HG03460 (cell line): Measurements from ENCODE around the gene C1QL4.
"Not testable (repeated sequence)": the region's sequence is repeated elsewhere in the genome, so short reads cannot be mapped to it uniquely, and the experiment has no call there.

ENCODE experiments used
- ATAC-seq: cut with Tn5 transposase; IDR thresholded peaks from one replicate; pipeline ENCODE4 v1.9.1; 2021; ENCODE audit not compliant: unreplicated experiment

C1QL4 gene

DNA sequence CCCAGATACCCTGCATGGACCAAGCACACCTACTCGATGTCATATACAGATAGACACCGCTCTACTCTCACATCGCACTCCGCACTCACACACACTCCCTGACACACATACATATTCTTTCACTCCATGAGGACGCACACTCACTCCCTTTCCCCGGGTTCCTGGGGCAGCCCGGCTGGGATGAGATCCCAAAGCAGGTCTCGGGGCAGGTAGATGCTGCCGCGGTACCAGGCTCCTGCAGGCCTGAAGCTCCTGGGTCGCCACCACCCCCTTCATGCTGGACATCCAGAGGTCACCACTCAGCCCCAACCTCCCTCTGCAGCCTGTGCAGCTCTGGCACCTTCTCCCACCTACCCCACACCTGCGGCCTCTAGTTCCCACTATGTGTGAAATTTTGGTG lies 2.3 kb downstream of the C1QL4 start:
- ATAC-seq, result no peak

DNA sequence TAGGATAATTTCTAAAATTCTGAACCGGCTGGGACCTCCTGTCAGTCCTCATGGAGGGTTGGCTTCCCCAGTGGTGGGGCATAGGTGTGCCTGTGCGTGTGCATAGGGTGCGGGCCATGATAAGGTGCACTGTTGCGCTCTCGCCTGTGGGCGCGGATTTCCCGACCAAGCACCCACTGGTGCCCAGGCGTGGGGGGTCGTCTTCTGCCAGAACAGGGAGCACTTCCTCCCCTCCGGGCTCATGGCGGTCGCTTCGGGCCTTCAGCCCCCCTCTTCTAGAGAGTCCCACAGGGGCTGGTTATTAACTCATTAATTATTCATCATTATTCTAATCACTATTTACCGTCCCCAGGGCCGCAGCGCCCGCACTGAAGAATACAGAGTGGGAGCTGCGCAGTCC lies 2.8 kb downstream of the C1QL4 start:
- ATAC-seq, result no peak

DNA sequence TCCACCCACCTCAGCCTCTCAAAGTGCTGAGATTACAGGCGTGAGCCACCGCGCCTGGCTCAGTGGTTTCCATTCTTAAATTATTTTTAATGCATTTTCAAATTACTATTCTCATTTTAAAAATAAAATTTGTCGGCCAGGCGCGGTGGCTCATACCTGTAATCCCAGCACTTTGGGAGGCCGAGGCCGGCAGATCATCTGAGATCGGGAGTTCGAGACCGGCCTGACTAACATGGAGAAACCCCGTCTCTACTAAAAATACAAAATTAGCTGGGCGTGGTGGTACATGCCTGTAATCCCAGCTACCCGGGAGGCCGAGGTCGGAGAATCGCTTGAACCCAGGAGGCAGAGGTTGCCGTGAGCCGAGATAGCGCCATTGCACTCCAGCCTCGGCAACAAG lies 3.2 kb downstream of the C1QL4 start:
- not testable (repeated sequence) for ATAC-seq

DNA sequence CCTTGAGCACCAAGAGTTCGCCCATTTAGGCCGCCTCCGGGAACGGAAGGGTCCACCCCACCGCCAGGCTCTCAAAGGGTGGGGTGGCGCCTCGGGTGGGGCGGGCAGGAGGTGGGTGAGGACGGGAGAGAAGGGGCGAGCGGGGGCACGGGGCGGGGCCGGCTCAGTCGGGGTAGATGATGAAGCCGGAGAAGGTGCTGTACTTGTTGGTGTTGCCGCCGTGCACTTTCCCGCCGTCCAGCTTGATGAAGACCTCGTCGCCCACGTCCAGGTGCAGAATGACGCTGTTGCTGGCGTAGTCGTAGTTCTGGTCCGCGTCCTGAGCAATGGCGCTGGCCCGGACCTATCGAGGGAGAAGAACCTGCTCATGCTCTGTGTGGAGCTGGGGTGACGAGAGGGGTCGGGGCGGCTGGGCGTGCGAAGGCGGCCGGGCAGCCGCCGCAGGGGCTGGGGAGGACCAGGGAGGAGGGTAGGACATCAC lies 4.1 kb downstream of the C1QL4 start:
- ATAC-seq, result no peak

DNA sequence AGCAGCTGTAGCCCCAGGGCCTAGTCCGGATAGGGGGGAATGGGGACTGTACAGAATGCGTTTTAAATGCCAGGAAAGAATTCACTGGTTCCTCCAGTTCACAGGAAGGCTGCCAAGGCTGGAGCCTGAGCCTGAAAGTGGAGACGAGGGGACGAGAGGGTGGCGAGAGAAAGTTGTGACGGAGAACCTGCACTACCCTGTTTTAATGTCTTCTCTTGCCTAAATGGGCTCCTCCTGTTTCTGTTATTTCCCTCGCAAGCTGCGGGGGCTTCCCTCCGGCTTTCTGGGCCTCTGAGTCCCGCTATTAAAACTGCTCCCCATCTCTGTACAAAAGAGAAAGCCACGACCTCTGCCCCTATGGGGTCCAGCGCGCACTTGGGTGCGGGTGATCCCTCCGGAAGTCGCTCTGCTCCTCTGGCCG lies 4.5 kb downstream of the C1QL4 start:
- no peak for ATAC-seq

DNA sequence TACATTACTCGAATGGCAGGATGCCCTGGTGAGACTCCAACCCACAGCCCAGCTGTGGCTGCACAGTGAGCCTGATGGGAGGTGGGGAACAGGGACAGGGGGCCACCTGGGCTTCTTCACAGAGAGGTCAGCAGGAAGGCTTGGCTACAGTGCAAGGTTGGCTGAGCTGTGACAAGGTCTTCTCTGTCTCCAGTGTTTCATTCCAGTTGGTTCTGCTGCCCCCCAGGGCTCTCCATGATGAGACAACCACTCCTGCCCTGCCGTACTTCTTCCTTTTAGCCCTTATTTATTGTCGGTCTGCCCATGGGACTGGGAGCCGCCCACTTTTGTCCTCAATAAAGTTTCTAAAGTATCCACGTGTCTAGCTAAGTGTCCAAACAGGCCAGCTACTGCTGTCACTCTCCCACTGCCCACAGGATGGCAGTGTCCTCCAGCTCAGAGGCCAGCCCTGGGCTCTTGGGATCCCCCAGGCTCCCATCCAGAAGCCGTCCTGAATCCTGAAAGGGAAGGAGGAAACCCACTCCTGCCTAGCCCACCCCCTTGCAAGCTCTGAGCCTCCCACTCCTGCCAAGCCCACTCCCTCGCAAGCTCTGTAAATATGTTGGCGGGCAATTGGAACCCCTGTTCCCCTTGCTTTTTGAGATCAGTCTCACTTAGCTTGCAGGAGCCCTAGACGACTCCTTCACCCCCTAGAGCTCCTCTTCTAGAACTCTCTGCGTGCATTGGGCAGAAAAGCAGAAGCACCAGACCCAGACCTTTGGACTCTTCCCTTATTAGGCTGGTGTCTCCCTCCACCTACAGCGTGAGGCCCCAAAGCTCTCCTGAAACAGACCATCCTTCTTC lies 5.4 kb downstream of the C1QL4 start:
- no peak for ATAC-seq

DNA sequence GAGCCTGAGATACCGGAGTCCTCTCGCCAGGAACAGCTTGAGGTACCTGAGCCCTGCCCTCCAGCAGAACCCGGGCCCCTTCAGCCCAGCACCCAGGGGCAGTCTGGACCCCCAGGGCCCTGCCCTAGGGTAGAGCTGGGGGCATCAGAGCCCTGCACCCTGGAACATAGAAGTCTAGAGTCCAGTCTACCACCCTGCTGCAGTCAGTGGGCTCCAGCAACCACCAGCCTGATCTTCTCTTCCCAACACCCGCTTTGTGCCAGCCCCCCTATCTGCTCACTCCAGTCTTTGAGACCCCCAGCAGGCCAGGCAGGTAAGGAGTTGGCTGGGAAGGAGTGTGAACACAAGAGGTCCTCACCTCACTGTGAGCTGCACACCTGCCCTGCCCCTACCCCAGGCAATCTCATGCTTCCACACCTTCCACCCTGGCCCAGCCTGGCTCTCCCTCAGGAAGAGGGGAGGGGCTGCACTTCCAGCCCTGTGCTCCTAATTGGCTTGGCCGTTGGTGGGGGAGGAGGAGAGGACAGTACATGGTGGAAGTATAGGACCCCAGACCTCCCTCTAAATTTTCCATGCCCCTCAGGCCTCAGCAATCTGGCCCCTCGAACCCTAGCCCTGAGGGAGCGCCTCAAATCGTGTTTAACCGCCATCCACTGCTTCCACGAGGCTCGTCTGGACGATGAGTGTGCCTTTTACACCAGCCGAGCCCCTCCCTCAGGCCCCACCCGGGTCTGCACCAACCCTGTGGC lies 6.2 kb downstream of the C1QL4 start:
- ATAC-seq, result no peak

DNA sequence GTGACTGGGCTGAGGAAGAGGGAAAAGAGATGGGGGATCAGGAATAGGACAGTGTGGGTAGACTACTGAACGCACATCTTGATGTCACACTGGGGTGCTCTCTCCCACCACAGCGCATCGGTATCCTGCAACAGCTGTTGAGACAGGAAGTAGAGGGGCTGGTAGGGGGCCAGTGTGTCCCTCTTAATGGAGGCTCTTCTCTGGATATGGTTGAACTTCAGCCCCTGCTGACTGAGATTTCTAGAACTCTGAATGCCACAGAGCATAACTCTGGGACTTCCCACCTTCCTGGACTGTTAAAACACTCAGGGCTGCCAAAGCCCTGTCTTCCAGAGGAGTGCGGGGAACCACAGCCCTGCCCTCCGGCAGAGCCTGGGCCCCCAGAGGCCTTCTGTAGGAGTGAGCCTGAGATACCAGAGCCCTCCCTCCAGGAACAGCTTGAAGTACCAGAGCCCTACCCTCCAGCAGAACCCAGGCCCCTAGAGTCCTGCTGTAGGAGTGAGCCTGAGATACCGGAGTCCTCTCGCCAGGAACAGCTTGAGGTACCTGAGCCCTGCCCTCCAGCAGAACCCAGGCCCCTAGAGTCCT lies 6.9 kb downstream of the C1QL4 start:
- ATAC-seq, result no peak

DNA sequence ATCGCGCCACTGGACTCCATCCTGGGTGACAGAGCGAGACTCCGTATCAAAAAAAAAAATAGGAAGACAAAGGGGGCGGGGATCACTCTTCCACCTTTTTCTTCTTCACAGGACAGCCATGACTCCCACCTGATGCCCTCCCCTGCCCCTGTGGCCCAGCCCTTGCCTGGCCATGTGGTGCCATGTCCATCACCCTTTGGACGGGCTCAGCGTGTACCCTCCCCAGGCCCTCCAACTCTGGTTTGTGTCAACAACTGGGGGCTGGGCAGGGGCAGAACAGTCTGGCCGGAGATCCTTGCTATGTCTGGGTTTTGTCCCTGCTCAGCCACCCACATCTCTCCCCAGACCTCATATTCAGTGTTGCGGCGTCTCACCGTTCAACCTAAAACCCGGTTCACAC lies 8.2 kb downstream of the C1QL4 start:
- no peak for ATAC-seq

DNA sequence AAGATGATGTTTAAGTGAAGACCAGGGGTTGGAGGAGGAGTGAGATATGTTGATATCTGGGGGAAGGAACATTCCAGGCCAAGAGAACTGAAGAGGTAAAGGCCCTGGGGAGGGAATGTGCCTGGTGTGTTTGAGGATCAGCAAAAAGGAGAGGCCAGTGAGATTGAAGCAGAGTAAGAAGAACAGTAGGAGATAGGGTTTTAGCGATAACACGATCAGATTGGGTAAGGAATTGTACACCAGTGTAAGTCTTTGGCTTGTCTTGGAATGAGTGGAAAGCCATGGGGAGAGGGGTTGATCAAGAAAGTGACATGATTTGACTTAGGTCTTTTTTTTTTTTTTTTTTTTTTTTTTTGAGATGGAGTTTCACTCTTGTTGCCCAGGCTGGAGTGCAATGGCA lies 9.1 kb downstream of the C1QL4 start:
- no peak for ATAC-seq

DNA sequence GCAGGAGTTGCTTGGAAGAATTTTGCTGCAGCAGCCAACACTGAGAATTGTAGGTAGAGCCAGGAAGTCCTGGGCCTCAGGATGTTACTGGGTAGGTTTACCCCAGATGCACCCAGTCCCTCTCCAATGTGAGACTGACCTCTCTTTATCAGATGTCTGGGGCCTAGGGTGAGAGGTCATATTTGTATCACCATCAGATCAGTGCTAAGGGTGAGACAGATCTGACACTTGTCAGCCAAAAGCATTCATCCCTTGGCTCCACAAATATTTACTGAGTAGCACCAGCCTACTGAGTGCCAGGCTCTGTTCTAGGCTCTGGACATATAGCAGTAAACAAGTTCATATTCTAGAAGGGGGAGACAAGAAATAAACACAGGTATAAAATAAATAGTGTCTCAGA lies 9.6 kb downstream of the C1QL4 start:
- no peak for ATAC-seq

DNA sequence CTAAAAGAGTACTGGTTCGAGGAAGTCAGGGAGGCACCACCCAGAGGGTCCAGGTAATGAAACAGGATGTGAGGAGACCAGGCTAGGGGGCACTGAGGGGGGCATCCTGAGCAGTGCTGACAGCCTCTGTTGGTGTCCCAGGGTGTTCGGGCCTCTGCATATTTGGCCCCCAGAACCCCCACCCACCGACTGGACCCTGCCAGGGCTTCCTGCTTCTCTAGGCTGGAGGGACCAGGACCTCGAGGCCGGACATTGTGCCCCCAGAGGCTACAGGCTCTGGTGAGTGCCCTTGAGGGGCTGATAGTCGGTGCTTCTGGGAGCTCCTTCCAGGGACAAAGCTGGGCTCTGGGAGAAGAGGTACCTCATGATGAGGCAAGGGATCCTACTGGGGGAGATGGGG lies 11.4 kb downstream of the C1QL4 start:
- no peak for ATAC-seq

DNA sequence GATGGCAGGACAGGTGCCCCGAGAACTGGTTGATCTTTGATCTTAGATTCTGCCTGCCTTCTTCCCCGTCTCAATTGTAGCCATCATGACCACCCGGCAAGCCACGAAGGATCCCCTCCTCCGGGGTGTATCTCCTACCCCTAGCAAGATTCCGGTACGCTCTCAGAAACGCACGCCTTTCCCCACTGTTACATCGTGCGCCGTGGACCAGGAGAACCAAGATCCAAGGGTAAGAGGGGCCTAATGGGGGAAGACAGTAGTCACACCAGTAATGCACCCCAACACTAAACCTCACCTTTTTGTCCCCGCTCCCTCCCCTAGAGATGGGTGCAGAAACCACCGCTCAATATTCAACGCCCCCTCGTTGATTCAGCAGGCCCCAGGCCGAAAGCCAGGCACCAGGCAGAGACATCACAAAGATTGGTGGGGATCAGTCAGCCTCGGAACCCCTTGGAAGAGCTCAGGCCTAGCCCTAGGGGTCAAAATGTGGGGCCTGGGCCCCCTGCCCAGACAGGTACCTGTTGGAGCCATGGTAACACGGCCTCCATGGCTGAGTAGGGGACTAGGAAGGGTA lies 13.4 kb downstream of the C1QL4 start:
- ATAC-seq, result no peak

DNA sequence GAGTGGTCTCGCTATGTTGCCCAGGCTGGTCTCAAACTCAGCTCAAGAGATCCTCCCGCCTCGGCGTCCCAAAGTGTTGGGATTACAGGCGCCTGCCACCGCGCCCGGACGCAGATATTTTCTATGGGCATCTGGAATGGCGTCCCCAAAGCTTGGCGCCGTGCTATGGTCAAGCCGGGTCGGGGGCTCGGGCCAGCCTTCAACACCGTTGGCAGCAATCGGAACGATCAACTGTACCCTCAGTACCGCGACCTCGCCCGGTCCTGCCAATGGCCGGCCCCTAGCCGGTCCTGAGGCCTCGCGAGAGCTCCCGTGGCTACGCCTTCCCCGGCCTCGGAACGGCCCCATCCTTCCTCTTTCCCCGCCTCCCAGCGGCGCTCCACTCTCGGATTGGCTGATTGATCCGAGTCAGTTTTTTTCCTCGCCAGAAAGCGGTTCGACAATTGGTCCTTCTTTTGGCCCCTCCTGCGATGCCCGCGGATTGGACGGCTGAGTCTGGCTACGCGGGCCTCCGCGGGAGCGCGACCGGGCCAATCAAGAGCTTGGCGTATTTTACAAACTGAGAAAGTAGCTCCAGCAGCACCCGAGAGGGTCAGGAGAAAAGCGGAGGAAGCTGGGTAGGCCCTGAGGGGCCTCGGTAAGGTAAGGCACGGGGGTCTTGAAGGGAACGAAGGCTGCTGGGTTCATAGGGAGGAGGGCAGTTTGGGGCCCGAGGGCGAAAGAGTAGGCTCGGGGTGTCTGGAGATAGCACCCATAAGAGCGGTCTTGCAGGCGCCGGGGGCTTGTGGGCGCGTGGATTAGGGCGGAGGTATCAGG lies 14.1 kb downstream of the C1QL4 start, which contains the start of gene TROAP:
Gene TROAP, plus strand, starts transcription at position 548 of the 816 bp plus-strand sequence. CDS start 354 bp downstream, outside the sequence.
- ATAC-seq, result peak; percentile 98

DNA sequence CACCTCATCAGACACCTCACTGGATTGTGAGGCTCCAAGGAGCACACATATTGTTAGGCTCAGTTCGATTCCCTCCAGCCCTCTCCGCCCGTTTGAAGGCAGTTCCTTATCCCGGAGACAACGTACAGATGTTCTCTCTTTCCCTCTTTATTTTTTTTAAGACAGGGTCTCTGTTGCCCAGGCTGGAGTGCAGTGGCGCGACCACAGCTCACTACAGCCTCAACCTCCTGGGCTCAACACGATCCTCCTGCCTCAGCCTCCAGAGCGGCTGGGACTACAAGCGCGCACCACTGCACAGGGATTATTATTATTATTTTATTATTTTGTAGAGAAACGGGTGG lies 14.7 kb downstream of the C1QL4 start:
- no peak for ATAC-seq

DNA sequence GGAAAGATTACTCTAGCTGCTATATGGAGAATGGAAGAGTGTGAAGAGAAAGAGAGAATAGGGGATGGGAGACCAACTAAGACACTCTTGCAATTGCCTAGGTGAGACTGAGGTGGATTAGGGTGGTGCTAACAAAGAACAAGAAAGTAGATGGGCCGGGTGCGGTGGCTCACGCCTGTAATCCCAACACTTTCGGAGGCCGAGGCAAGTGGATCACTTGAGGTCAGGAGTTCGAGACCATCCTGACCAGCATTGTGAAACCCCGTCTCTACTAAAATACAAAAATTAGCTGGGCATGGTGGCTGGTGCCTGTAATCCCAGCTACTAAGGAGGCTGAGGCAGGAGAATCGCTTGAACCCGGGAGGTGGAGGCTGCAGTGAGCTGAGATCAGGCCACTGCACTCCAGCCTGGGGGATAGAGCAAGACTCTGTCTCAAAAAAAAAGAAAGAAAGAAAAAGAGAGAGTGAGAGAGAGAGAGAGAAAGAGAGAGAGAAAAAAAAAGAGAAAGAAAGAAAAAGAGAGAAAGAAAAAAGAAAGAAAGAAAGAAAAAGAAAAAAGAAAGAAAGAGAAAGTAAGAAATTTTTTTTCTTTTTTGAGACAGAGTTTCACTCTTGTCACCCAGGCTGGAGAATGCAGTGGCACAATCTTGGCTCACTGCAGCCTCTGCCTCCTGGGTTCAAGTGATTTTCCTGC lies 16.4 kb downstream of the C1QL4 start:
- not testable (repeated sequence) for ATAC-seq

DNA sequence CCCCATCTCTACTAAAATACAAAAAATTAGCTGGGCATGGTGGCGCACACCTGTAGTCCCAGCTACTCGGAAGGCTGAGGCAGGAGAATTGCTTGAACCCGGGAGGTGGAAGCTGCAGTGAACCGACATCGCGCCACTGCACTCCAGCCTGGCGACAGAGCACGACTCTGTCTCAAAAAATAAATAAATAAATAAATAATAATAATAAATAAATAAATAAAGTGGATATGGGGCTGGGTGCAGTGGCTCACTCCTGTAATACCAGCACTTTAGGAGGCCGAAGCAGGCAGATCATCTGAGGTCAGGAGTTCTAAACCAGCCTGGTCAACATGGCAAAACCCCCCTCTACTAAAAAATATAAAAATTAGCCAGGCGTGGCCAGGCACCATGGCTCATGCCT lies 19.9 kb downstream of the C1QL4 start:
- not testable (repeated sequence) for ATAC-seq

DNA sequence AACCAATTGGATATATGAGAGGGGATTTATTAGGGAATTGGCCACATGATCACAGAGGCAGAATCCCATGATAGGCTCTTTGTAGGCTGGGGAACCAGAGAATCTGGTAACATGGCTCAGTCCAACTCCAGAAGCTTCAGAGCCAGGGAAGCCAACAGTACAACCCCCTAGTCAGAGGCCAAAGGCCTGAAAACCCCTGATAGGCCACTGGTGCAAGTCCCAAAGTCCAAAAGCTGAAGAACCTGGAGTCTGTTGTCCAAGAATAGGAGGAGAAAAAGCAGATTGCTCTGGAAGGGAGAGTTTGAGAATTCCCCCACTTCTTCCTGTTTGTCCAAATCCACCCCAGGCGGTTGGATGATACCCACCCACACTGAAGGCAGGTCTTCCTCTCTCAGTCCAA lies 22.2 kb downstream of the C1QL4 start:
- ATAC-seq, result no peak

DNA sequence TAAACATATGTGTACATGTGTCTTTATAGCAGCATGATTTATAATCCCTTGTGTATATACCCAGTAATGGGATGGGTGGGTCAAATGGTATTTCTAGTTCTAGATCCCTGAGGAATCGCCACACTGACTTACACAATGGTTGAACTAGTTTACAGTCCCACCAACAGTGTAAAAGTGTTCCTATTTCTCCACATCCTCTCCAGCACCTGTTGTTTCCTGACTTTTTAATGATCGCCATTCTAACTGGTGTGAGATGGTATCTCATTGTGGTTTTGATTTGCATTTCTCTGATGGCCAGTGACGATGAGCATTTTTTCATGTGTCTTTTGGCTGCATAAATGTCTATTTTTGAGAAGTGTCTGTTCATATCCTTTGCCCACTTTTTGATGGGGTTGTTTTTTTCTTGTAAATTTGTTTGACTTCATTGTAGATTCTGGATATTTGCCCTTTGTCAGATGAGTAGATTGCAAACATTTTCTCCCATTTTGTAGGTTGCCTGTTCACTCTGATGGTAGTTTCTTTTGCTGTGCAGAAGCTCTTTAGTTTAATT lies 26.5 kb downstream of the C1QL4 start:
- ATAC-seq, result not testable (repeated sequence)

DNA sequence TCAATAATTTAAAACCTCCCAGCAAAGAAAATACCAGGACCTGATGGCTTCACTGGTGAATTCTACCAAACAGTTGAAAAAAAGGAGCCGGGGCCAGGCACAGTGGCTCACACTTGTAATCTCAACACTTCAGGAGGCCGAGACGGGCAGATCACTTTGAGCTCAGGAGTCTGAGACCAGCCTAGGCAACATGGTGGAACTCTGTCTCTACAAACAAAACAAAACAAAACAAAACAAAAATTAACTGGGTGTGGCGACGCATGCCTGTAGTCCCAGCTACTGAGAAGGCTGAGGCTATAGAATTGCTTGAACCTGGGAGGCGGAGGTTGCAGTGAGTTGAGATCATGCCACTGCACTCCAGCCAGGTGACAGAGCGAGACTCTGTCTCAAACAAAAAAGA lies 27.6 kb downstream of the C1QL4 start:
- no peak for ATAC-seq
